Glomerular visceral epithelial cell (primary cell): ENCODE measurements around the gene RABL3.
"Not testable (repeated sequence)": the region's sequence is repeated elsewhere in the genome, so short reads cannot be mapped to it uniquely, and the experiment has no call there.

Experiments used
- DNase-seq: peaks from one replicate; pipeline ENCODE4 v3.0.0-alpha.2; 2016; ENCODE audit errors: extremely low spot score

Gene RABL3

GRCh38 chr3:120645083-120645845 is 97.1 kb downstream of the RABL3 start:
- DNase-seq: no peak

GRCh38 chr3:120642368-120642948 is 99.9 kb downstream of the RABL3 start:
- DNase-seq: peak; percentile 1

- DNase-seq: no peak
Measured at GRCh38 chr3:120641696-120642246, 100.5 kb downstream of the RABL3 start.

- no peak for DNase-seq
Measured at GRCh38 chr3:120640231-120640630, 102.1 kb downstream of the RABL3 start.

- not testable (repeated sequence) for DNase-seq
Measured at GRCh38 chr3:120638820-120639219, 103.5 kb downstream of the RABL3 start.

- DNase-seq: no peak
Measured at GRCh38 chr3:120637851-120638559, 104.3 kb downstream of the RABL3 start.

- DNase-seq: no peak
Measured at GRCh38 chr3:120636795-120637401, 105.4 kb downstream of the RABL3 start.
